RWPE2 (cell line): Measurements from ENCODE around the gene CCNT2.

Experiments
- ATAC-seq: fragments of 200-7000 bp; cut with Tn5 transposase; 3 replicates; pipeline ENCODE4 v1.9.1; 2021; ENCODE audit warnings: low read depth
- DNase-seq: peaks from one replicate; pipeline ENCODE4 v3.0.0-alpha.2; 2020; ENCODE audit warnings: low spot score
- H3K27ac ChIP-seq: fragments of 450-650 bp; 2 replicates; pipeline ENCODE4 v1.5.1; 2017; ENCODE audit warnings: mild to moderate bottlenecking; ENCODE audit not compliant: poor library complexity, severe bottlenecking
- H3K27me3 ChIP-seq: fragments of 250-450 bp; sonication (Bioruptor Pico); 2 replicates; pipeline ENCODE4 v1.5.1; 2021; ENCODE audit warnings: mild to moderate bottlenecking, moderate library complexity; ENCODE audit not compliant: insufficient read depth, poor library complexity, severe bottlenecking
- H3K36me3 ChIP-seq: fragments of 250-450 bp; sonication (Bioruptor Pico); 2 replicates; pipeline ENCODE4 v1.5.1; 2020; ENCODE audit warnings: low read depth, mild to moderate bottlenecking, moderate library complexity
- H3K4me1 ChIP-seq: fragments of 250-450 bp; sonication (Bioruptor Pico); 2 replicates; pipeline ENCODE4 v1.5.1; 2021; ENCODE audit warnings: mild to moderate bottlenecking, moderate library complexity; ENCODE audit not compliant: insufficient read depth, poor library complexity, severe bottlenecking
- H3K4me3 ChIP-seq: fragments of 250-450 bp; sonication (Bioruptor Pico); 2 replicates; pipeline ENCODE4 v1.5.1; 2021; ENCODE audit warnings: mild to moderate bottlenecking, moderate library complexity; ENCODE audit not compliant: severe bottlenecking
- H3K9me3 ChIP-seq: fragments of 250-450 bp; sonication (Bioruptor Pico); 2 replicates; pipeline ENCODE4 v1.5.1; 2021; ENCODE audit warnings: mild to moderate bottlenecking, moderate library complexity; ENCODE audit not compliant: severe bottlenecking
- CTCF ChIP-seq: fragments of 450-650 bp; IDR thresholded peaks from one replicate; pipeline ENCODE4 v1.5.1; 2017; ENCODE audit warnings: mild to moderate bottlenecking, moderate library complexity; ENCODE audit not compliant: poor library complexity, severe bottlenecking

CCNT2 gene

GRCh38 chr2:134932864-134933526 is 14.4 kb downstream of the CCNT2 start:
- no peak overlapping the region for H3K4me3 ChIP-seq
- peaks cover 43% of the 10 kb centered on the region for H3K36me3 ChIP-seq
- H3K9me3 ChIP-seq, result no peaks in the 10 kb centered on the region
- no peaks in the 10 kb centered on the region for H3K27me3 ChIP-seq
- TF ChIP-seq CTCF, result no peak
- ATAC-seq (no peak), DNase-seq (no peak)
- no peak overlapping the region for H3K27ac ChIP-seq
- peaks cover 12% of the 10 kb centered on the region for H3K4me1 ChIP-seq

GRCh38 chr2:134933732-134934131 is 15.1 kb downstream of the CCNT2 start:
- DNase-seq (no peak), ATAC-seq (no peak)
- Histone ChIP-seq H3K27me3 (no peaks in the 10 kb centered on the region), H3K4me1 (peaks cover 12% of the 10 kb centered on the region), H3K36me3 (peaks cover 51% of the 10 kb centered on the region), H3K4me3 (no peak overlapping the region), H3K9me3 (no peaks in the 10 kb centered on the region), H3K27ac (peak overlapping the region; percentile 17)
- no peak for TF ChIP-seq CTCF

- H3K4me3 ChIP-seq, result no peak overlapping the region
Measured at GRCh38 chr2:134934150-134934549, 15.5 kb downstream of the CCNT2 start.

GRCh38 chr2:134934641-134935040 is 16.0 kb downstream of the CCNT2 start:
- H3K4me1 ChIP-seq, result peaks cover 12% of the 10 kb centered on the region
- no peak for DNase-seq
- no peak for TF ChIP-seq CTCF
- peaks cover 60% of the 10 kb centered on the region for H3K36me3 ChIP-seq
- H3K4me3 ChIP-seq, result no peak overlapping the region
- ATAC-seq, result no peak; the same call in 2 of the 3 replicates
- H3K27ac ChIP-seq, result peak overlapping the region; percentile 17
- no peaks in the 10 kb centered on the region for H3K27me3 ChIP-seq
- H3K9me3 ChIP-seq, result no peaks in the 10 kb centered on the region

More at GRCh38 chr2:134934150-134934549, 15.5 kb downstream of the CCNT2 start:
- TF ChIP-seq CTCF, result no peak
- DNase-seq (no peak), ATAC-seq (no peak)
- Histone ChIP-seq H3K36me3 (peaks cover 55% of the 10 kb centered on the region), H3K27me3 (no peaks in the 10 kb centered on the region), H3K9me3 (no peaks in the 10 kb centered on the region), H3K4me1 (peaks cover 12% of the 10 kb centered on the region), H3K27ac (peak overlapping the region; percentile 17)

GRCh38 chr2:134936691-134937090 is 18.1 kb downstream of the CCNT2 start:
- Histone ChIP-seq H3K27me3 (no peaks in the 10 kb centered on the region), H3K9me3 (no peaks in the 10 kb centered on the region), H3K36me3 (peaks cover 80% of the 10 kb centered on the region), H3K4me3 (no peak overlapping the region), H3K4me1 (peaks cover 12% of the 10 kb centered on the region), H3K27ac (no peak overlapping the region)
- ATAC-seq (no peak), DNase-seq (no peak)
- TF ChIP-seq CTCF, result no peak
